Neural cell (in vitro differentiated cells): Measurements from ENCODE around the gene KYAT1. TPM values are rescaled to one million over a fixed set of nuclear protein-coding genes. Genes with fewer than 3 reads are reported as not detected.

Experiments
- H2AFZ ChIP-seq: fragments of 200-600, 300-800 bp; sonication (generic), shearing (Covaris generic); 2 replicates; pipeline ENCODE4 v1.6.0; 2014; ENCODE audit warnings: low read depth, mild to moderate bottlenecking, antibody characterized with exemption, low read length, moderate library complexity
- H3F3A ChIP-seq: fragments of 200-600 bp; shearing (Covaris generic); 2 replicates; pipeline ENCODE4 v1.6.1; 2016; ENCODE audit warnings: mild to moderate bottlenecking, moderate library complexity, mixed read lengths, antibody characterized with exemption, low read length; ENCODE audit not compliant: insufficient read depth, poor library complexity, severe bottlenecking
- H3K27ac ChIP-seq: fragments of 200-600, 300-800 bp; sonication (generic), shearing (Covaris generic); 2 replicates; pipeline ENCODE4 v1.5.1; 2014; ENCODE audit warnings: mild to moderate bottlenecking, low read length, moderate library complexity
- H3K27me3 ChIP-seq: fragments of 300-800, 200-600 bp; sonication (generic), shearing (Covaris generic); 2 replicates; pipeline ENCODE4 v1.6.0; 2014; ENCODE audit warnings: mild to moderate bottlenecking, low read depth, low read length, moderate library complexity; ENCODE audit not compliant: insufficient read depth
- H3K36me3 ChIP-seq: fragments of 300-800, 200-600 bp; sonication (generic), shearing (Covaris generic); 2 replicates; pipeline ENCODE4 v1.5.1; 2014; ENCODE audit warnings: mild to moderate bottlenecking, antibody characterized with exemption, low read length, moderate library complexity; ENCODE audit not compliant: insufficient read depth
- H3K4me2 ChIP-seq: fragments of 300-800, 200-600 bp; sonication (generic), shearing (Covaris generic); 2 replicates; pipeline ENCODE4 v1.6.0; 2014; ENCODE audit warnings: mild to moderate bottlenecking, low read length
- H3K4me3 ChIP-seq: fragments of 300-800, 200-600 bp; sonication (generic), shearing (Covaris generic); 2 replicates; pipeline ENCODE4 v1.5.1; 2014; ENCODE audit warnings: mild to moderate bottlenecking, low read length, moderate library complexity
- H3K79me2 ChIP-seq: fragments of 200-600 bp; shearing (Covaris generic); replicated peaks from 2 replicates; pipeline ENCODE4 v1.6.0; 2014; ENCODE audit warnings: mild to moderate bottlenecking, low read length, moderate library complexity; ENCODE audit not compliant: insufficient read depth
- H3K9ac ChIP-seq: fragments of 300-800, 200-600 bp; sonication (generic), shearing (Covaris generic); 2 replicates; pipeline ENCODE4 v1.6.1; 2016; ENCODE audit warnings: mild to moderate bottlenecking, low read length, mixed read lengths
- H3K9me2 ChIP-seq: fragments of 200-600 bp; shearing (Covaris generic); 2 replicates; pipeline ENCODE4 v1.6.1; 2016; ENCODE audit warnings: mild to moderate bottlenecking, low read length, mixed read lengths; ENCODE audit not compliant: insufficient read depth
- H3K9me3 ChIP-seq: fragments of 200-600, 300-800 bp; sonication (generic), shearing (Covaris generic); 2 replicates; pipeline ENCODE4 v1.6.1; 2016; ENCODE audit warnings: mild to moderate bottlenecking, mixed run types, low read length, moderate library complexity, mixed read lengths
- H4K20me1 ChIP-seq: fragments of 200-600 bp; shearing (Covaris generic); 2 replicates; pipeline ENCODE4 v1.6.1; 2016; ENCODE audit warnings: mild to moderate bottlenecking, mixed run types; ENCODE audit not compliant: insufficient read depth
- CTCF ChIP-seq: fragments of 450-650 bp; IDR thresholded peaks from 2 replicates; pipeline ENCODE4 v1.5.1; 2014; ENCODE audit warnings: antibody characterized with exemption, mild to moderate bottlenecking, moderate library complexity; ENCODE audit not compliant: poor library complexity, severe bottlenecking
- EP300 ChIP-seq: fragments of 450-650 bp; conservative IDR thresholded peaks from 2 replicates; pipeline ENCODE4 v1.6.1; 2014; ENCODE audit warnings: antibody characterized with exemption, mild to moderate bottlenecking, moderate library complexity; ENCODE audit not compliant: poor library complexity, severe bottlenecking
- EZH2 ChIP-seq: fragments of 200-600, 300-800 bp; shearing (Covaris generic), sonication (generic); IDR thresholded peaks from 2 replicates; pipeline ENCODE4 v1.6.1; 2014; ENCODE audit warnings: antibody characterized with exemption, low read length, borderline replicate concordance, mild to moderate bottlenecking; ENCODE audit not compliant: insufficient read depth, poor library complexity, severe bottlenecking
- MXI1 ChIP-seq: fragments of 450-650 bp; conservative IDR thresholded peaks from 2 replicates; pipeline ENCODE4 v1.6.1; 2014; ENCODE audit warnings: antibody characterized with exemption, mild to moderate bottlenecking; ENCODE audit not compliant: poor library complexity, severe bottlenecking
- POLR2AphosphoS5 ChIP-seq: IDR thresholded peaks from 2 replicates; pipeline ENCODE4 v1.6.1; 2012
- RAD21 ChIP-seq: fragments of 450-650 bp; conservative IDR thresholded peaks from 2 replicates; pipeline ENCODE4 v1.6.1; 2014; ENCODE audit warnings: antibody characterized with exemption, mild to moderate bottlenecking, moderate library complexity
- REST ChIP-seq: IDR thresholded peaks from 2 replicates; pipeline ENCODE4 v1.6.1; 2012; ENCODE audit warnings: borderline replicate concordance
- SMC3 ChIP-seq: fragments of 450-650 bp; conservative IDR thresholded peaks from 2 replicates; pipeline ENCODE4 v1.6.1; 2014; ENCODE audit warnings: antibody characterized with exemption, mild to moderate bottlenecking, moderate library complexity; ENCODE audit not compliant: poor library complexity
- TAF1 ChIP-seq: IDR thresholded peaks from 2 replicates; pipeline ENCODE4 v1.6.1; 2012; ENCODE audit warnings: low read depth
- polyA plus RNA-seq: library from polyadenylated mRNA; depleted of rRNA; stranded (reverse); fragments of >200 nt; gene quantifications from 2 replicates; pipeline ENCODE4 v1.2.3, GENCODE V29; 2014

Gene KYAT1
- polyA plus RNA-seq, 1 donor from 2014 or later: 22.6 TPM

GRCh38 chr9:128898382-128898781 is 16.6 kb upstream of the KYAT1 start:
- no peaks in the 10 kb centered on the region for H3K9me2 ChIP-seq
- H3F3A ChIP-seq: no peaks in the 10 kb centered on the region
- H3K4me3 ChIP-seq: no peak overlapping the region
- H3K4me2 ChIP-seq: no peak overlapping the region
- H3K27ac ChIP-seq: no peak overlapping the region
- no peaks in the 10 kb centered on the region for H3K27me3 ChIP-seq
- TF ChIP-seq SMC3 (no peak), TAF1 (no peak)
- no peak overlapping the region for H2AFZ ChIP-seq
- no peaks in the 10 kb centered on the region for H3K36me3 ChIP-seq
- no peak overlapping the region for H3K9ac ChIP-seq
- no peaks in the 10 kb centered on the region for H3K9me3 ChIP-seq
- no peaks in the 10 kb centered on the region for H3K79me2 ChIP-seq
- no peaks in the 10 kb centered on the region for H4K20me1 ChIP-seq

GRCh38 chr9:128895556-128895955 is 13.8 kb upstream of the KYAT1 start:
- H3F3A ChIP-seq: no peaks in the 10 kb centered on the region
- H3K27me3 ChIP-seq: no peaks in the 10 kb centered on the region
- H3K79me2 ChIP-seq: no peaks in the 10 kb centered on the region
- H4K20me1 ChIP-seq: no peaks in the 10 kb centered on the region
- H3K9me3 ChIP-seq: no peaks in the 10 kb centered on the region
- no peaks in the 10 kb centered on the region for H3K36me3 ChIP-seq
- H3K4me2 ChIP-seq: no peak overlapping the region
- no peak overlapping the region for H3K27ac ChIP-seq
- no peak overlapping the region for H2AFZ ChIP-seq
- H3K9me2 ChIP-seq: no peaks in the 10 kb centered on the region
- H3K9ac ChIP-seq: no peak overlapping the region
- TF ChIP-seq EP300 (no peak), POLR2AphosphoS5 (no peak), RAD21 (no peak), REST (no peak), EZH2 (no peak), CTCF (no peak), SMC3 (no peak), TAF1 (no peak), MXI1 (no peak)
- H3K4me3 ChIP-seq: no peak overlapping the region

- Histone ChIP-seq H3K9ac (no peak overlapping the region), H2AFZ (no peak overlapping the region), H3K9me3 (no peaks in the 10 kb centered on the region), H3K36me3 (no peaks in the 10 kb centered on the region), H3K4me2 (no peak overlapping the region), H3K79me2 (no peaks in the 10 kb centered on the region), H3F3A (no peaks in the 10 kb centered on the region), H3K9me2 (no peaks in the 10 kb centered on the region), H3K27ac (no peak overlapping the region), H4K20me1 (no peaks in the 10 kb centered on the region), H3K4me3 (no peak overlapping the region), H3K27me3 (no peaks in the 10 kb centered on the region)
- TF ChIP-seq MXI1 (no peak), RAD21 (no peak), EZH2 (no peak), EP300 (no peak), REST (no peak), POLR2AphosphoS5 (no peak), TAF1 (no peak), SMC3 (no peak), CTCF (no peak)
Measured at GRCh38 chr9:128894764-128895163, 13.0 kb upstream of the KYAT1 start.
